H4 (cell line): ENCODE data around the gene ECT2. TPM values are rescaled to one million over a fixed set of nuclear protein-coding genes. Genes with fewer than 3 reads are reported as not detected.
A peak's percentile ranks its signal among the peaks of the same experiment; 100 is the strongest.
"Not testable (repeated sequence)": the region's sequence is repeated elsewhere in the genome, so short reads cannot be mapped to it uniquely, and the experiment has no call there.

Experiments used
- DNase-seq: peaks from one replicate; pipeline ENCODE4 v3.0.0-alpha.2; 2015; ENCODE audit warnings: low spot score
- total RNA-seq: library from RNA; depleted of rRNA; stranded (reverse); fragments of >200 nt; shearing (Covaris generic); gene quantifications from 2 replicates; pipeline ENCODE4 v1.2.3, GENCODE V29; 2014; rRNA removed

The ECT2 gene, protein sequence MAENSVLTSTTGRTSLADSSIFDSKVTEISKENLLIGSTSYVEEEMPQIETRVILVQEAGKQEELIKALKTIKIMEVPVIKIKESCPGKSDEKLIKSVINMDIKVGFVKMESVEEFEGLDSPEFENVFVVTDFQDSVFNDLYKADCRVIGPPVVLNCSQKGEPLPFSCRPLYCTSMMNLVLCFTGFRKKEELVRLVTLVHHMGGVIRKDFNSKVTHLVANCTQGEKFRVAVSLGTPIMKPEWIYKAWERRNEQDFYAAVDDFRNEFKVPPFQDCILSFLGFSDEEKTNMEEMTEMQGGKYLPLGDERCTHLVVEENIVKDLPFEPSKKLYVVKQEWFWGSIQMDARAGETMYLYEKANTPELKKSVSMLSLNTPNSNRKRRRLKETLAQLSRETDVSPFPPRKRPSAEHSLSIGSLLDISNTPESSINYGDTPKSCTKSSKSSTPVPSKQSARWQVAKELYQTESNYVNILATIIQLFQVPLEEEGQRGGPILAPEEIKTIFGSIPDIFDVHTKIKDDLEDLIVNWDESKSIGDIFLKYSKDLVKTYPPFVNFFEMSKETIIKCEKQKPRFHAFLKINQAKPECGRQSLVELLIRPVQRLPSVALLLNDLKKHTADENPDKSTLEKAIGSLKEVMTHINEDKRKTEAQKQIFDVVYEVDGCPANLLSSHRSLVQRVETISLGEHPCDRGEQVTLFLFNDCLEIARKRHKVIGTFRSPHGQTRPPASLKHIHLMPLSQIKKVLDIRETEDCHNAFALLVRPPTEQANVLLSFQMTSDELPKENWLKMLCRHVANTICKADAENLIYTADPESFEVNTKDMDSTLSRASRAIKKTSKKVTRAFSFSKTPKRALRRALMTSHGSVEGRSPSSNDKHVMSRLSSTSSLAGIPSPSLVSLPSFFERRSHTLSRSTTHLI
- 61.4 and 82.3 TPM in 2 replicates for total RNA-seq

DNA sequence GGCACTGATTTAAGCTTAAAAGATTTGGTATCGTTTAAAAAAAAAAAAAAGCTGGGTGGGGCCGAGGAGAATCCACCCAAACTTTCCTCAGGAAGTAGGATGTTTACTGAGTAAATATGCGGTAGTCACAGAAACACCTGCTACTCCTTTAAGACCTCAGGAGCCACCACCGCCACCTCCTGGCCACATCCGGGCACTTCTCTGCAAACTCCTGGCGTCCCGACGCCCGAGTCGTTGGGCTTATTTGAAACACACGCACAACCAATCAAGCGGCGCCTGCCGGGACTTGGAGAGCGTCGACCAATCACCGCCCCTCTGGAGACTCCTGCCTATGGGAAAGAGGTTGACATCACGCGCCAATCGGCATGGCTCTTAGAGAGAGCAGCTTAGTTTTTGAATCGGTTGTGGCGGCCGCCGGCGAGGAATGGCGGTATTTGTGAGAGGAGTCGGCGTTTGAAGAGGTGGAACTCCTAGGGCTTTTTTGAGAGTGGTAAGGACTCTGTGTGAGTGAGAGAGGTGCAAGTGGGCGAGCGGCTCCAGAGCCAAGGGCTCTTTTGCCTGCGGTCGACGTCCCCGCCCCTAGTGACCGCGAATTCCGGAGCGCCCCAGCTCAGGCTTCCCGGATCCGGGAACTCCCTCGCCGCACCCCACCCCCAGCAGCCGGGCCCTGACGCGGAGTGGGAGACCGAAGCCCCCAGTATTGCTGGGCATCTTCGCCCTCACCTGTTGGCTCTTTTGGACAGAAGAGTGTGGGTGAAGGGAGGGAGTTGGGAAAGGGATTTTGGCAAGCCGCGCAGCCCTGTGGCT, at the start of gene ECT2:
ECT2 (plus strand) TSS at position 359 of the 807 bp plus-strand sequence. CDS start 3,805 bp downstream, outside the sequence.
- DNase-seq = peak; percentile 100

DNA sequence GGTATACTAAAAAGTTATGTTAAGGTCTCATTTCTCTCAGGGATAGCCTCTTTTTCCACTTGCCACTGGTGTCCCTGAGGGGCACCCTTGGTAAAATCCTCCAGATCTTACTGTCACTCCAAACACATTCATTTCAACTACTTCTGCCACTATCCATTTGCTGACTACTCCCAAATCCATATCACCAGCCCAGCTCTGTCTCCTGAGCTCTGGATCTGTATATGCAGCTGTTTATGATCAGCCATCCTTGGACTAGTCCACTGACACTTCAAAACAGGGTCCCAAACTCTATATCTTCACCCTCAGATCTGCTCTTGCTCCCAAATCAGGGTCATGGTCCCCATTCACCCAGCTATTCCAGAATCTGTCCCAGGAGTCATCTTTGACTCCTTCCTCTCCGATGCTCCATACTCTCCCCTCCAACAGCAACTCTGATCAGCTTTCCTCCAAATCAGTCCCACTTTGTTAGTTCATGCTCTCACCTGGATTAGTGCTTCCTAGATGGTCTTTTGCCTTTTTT, 49.5 kb upstream of the ECT2 start:
- no peak for DNase-seq

DNA sequence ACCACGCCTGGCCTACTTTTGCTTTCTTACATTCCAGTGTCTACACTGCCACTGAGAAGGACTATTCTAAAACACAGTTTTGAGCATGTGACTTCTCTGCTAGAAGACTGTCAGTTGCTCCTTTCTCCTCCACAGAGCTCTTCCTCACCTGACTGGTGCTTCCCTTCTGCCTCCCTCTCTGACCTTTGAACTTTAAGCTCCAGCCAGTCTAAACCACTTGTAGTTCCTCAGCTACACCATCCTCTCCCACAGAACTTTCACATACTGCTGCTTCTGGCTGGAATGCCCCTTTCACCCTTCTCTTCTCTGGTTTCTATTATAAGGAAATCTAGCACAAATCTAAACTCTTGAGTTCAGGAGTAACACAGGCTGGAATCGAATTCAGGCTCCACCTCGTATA, 48.8 kb upstream of the ECT2 start:
- no peak for DNase-seq

DNA sequence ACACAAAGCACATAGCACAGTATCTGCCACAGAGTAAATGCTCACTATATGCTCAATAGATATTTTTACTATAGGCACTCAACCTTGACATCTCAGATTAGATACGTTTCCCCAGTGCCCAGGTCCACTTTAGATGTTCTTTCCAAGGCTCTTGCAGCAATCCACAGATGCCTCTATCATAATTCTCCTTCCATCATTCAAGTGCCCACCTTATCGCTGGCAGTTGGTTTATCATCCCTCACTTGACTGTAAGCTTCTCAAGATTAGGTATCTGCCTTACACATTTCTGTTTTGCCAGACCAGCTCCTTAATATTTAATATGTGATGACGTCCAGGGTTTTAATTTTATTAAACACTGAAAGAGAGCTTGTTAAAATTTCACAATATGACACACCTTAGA, 48.3 kb upstream of the ECT2 start:
- no peak for DNase-seq

DNA sequence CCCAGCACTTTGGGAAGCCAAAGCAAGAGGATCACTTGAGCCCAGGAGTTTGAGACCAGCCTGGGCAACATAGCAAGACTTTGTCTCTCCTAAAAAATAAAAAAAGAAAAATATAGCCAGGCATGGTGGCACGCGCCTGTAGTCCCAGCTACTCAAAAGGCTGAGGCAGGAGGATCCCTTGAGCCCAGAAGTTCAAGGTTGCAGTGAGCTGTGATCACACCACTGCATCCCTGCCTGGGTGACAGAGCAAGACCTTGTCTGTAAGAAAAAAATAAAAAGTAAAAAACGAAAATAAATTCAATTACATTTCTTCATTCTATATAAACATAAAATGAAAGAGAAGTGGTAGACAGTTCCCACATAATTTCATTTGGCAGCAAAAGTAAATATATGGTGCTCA, 47.8 kb upstream of the ECT2 start:
- not testable (repeated sequence) for DNase-seq

DNA sequence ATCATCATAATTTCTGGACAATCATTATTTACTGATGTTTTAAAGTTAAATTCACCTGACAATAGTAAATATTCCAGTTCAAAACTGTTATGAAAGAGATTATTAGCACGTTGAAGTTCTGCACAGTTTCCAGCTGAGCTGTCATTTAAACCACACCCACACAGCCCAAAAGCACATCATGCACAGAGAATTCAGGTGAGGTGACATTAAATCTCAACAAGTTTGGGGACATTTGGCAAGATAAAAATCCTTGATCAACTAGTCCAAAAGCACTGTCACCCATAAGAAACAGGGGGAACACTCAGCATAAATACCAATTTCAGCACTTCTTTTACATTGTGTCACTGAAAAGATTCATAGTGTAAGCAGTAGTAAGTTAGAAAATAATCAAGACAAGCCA, 46.5 kb upstream of the ECT2 start:
- DNase-seq = no peak

DNA sequence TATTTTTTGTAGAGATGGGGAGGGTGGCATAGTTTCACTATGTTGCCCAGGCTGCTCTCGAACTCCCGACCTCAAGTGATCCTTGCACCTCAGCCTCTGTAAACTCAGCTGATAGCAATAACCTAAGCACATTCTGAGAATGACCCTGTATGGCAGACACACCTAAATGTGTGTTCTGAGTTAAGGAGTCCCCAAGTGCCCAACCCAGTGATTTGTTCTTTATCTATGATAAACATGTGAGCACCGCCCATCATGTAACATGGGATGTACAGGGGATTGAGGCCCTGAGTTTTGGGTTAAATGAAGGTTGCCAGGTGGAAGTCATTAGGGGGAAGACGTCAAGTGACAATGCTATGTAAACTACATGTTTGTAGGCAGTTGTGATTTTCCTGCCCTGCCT, 45.4 kb upstream of the ECT2 start:
- DNase-seq = no peak

DNA sequence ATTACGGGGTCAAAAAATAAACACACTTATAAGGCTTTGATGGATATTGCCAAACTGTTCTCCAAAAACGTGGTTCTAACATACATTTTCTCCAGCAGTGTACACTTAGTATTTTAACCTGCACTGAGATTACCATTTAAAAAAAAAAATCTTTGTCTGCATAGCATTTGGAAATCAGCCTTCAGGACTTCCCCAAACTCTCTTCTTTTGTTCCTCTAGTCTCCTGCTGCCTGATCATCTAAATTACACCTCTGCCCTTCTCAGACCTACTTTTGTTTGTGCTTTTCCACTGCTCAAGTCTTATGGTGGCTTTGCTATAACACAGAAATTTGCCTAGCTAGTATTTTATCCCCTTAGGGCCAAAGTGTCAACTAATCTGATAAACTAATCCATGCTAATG, 43.5 kb upstream of the ECT2 start:
- no peak for DNase-seq

DNA sequence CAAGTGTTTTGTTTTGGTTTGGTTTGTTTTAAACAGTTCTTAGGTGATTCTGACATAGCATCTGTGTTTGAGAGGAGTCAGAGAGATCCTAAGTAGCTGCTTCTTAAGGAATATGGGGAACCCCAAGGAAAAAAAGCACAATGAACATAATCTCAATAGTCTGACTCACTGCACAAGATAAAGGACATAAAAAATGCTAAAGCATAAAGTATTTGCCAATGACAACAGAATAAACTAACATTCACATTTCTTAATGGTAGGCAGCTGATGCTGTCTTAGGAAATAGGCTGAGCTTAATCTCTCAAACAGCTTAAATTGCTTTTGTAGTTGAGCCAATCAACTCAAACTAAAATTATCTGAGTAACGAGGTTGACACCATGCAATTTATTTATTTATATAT, 42.6 kb upstream of the ECT2 start:
- DNase-seq = no peak

DNA sequence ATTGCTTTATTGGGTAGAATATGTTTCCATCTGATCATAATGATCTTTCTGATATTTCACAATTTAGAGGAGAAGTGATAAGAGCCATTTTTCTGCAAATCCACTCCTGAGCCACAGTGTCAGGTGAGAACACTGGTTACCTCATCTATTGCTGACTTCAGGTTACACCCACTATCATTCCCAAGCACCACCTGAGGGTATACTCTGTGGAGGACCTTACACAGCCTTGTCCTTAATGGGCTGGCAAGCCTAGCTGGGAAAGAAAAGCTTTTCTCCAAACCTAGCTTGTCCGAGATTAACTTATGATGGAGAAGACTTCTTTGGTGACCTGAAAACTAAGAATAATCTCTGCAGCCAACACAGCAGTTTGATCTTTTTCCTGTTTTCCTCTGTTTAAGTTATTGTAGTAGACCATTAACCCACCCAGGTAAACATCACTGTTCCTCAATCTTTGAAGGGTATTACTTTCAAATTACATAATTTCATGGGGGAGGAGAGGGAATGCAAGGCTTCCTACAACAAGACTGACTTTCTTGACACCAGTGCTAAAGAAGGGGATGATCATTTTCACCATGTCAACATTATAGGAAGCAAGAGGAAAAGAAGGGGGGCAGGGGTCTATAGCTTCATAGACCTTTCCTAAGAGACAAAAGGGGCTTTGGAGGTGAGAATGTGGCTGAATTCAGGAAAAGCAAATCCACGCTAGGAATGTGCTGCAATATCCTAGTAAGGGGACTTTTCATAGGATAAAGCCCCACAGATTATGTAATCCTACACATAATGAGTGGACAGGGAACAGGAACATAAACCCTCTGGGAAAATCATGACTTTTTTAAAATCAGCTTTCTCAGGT, 41.4 kb upstream of the ECT2 start:
- no peak for DNase-seq

DNA sequence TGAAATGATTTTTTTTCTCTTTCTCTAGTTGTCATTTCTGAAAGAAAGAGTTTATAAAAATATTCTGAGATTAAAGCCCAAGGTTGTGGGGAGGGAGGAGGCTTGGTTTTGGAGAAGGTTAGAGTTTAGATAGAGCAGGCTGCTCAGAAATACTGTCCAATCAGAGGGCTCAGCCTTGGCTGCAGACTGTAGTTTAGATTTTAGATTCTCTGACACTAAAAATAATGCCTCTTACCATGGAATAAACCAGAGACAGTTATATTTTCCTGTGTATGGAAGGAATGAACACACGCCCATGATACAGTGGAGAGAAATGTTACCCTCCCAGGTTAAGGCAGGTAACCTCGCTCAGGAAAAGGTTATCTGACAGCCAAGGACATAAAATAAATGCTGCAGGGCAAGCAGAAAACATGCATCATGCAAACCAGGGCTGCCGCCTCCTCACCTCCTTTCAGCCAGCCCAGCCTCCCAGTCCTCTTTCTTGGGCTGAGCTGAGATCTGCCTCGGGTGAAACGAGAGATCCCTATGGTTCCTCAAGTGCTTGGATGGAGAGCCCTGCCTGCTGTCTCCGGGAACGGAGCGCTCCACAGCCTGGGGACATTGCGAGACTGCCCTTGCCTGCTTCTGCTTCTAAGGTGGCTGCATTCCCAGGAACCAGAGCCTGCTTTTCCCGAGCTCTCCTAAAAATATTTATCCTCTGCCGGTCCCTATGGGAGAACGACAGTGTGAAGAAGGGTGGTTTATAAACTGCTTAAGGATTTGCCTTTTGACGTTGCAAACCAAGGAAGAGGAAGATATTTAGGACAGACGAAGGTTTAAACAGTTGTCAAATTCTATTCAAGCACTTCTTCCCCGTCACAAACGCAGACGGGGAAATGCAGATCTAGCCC, 40.5 kb upstream of the ECT2 start:
- DNase-seq = no peak

DNA sequence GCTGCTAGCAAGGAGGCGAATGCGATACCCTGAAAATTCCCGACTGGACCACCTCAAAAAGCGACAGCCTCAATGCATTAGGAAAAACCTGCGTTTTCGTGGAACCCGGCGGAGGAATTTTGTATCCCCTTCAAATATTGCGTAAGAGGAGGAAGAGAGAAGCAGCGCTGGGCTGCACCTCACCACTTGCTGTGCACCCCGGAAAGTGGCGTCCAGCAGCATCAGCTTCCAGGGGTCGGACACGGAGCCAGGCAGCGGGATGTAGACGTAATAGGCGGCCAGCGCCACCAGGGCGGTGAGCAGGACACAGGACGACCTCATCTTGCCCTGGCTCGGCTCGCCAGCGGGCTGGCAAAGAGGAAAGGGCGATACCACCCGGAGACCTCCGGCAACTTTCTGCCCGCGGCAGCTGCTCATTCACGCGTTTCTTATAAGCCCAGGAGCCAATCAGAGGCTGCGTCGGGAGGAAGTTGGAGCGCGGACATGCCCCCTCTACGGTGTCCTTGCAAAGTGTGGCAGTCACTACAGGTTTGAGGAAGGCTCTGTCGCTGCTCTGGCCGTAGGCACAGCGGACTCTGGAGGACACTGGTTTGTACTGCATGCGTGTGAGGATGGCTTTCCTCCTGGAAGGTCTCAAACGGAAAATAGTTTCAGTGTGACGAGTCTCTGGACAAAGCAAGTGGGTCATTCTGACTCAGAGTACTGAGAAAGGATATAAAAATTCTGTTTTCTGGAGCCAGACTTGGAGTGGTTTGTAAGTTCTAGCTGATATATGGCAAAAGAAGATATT, 39.7 kb upstream of the ECT2 start, which contains the start of gene NCEH1:
NCEH1 (minus strand) TSS at position 404 of the 790 bp plus-strand sequence; CDS start at position 321, 83 bp downstream.
- DNase-seq = peak; percentile 99

DNA sequence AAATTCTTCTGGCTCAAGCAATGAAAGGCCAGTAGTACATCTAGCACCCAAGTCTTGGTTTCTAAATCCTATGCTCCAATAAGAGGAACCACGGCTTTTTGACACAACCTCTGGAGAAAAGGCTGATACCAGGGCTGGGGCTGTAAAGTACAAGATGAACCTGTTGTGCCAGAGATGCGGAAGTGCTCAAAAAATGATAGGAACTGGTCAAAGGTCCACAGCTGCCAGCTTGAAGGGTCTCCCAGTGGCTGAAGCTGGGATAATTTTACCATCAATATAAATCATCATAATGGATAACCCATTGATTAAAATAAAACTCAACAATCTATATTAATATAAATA, 39.1 kb upstream of the ECT2 start:
- DNase-seq = no peak

DNA sequence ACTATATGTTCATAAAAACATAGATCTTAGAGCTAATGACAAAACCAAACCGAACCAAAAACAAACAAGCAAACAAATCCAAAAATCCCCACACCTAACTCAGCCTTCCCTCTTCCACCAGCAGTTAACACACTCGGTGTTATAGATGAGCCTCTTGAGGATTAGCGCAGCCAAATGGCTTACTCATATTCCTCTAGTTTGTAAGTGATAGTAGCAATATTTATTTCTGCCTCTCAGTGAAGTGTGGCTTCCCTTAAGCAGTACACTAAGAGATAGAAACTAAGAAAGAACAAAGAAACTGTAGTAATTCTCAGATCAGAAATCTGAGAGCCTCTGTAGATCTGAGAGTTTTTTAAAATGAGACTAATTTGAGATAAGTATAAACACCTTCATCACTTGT, 37.2 kb upstream of the ECT2 start:
- DNase-seq = no peak

DNA sequence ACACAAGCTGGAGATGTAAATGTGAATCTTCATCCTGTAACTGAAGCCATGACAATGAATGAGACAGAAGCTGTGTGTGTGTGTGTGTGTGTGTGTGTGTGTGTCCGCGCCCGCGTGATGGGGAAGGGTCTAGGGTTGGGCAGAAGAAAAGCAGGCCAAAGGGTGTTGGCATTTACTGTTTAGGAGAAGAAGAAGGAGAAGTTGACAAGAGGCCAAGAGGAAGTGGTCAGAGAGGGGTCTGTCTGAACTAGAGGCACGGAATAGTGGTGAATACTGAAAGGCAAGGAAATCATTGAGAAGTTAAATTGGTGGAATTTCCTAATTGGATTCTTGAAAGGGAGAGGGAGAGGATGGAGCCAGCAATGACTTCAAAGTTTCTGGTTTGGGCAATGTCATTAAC, 34.0 kb upstream of the ECT2 start:
- DNase-seq = no peak

DNA sequence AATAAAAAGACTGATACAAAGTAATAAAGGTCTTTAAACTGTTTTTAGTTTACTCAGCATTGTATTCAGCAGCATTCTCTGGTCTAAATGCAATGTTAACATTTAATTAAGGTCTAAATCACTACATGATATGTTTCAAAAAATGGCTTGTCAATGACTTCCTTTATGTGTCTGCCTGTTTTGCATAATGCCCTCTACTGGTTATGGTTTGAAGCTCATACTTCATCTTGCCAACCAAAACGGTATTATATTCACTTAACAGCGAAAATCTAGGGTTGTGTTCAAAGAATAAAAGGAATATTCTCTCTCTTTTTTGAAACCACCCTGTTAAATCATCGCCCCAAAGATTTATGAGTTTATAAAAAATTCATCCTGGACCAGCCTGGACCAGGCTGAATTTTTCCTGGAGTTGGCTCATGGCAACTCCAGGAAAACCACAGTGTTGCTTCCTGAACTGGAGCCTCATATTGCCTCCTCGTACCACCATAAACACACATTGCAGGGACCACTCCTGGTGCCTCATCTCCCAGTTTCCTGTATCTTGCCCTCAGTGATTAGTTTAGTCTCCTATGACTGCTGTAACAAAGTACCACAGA, 32.9 kb upstream of the ECT2 start:
- DNase-seq = peak; percentile 36

DNA sequence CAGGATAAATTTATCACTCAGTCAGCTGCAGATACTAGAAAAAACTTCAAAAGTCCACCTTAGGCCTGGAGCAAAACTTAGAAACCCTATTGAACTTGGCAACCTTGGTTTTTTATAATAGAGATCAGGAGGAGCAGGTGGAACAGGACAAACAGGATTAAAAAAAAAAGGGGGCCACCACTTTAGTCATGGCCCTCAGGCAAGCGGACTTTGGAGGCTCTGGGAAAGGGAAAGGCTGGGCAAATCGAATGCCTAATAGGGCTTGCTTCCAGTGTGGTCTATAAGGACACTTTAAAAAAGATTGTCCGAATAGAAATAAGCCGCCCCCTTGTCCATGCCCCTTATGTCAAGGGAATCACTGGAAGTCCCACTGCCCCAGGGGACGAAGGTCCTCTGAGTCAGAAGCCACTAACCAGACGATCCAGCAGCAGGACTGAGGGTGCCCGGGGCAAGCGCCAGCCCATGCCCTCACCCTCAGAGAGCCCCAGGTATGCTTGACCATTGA, 27.9 kb upstream of the ECT2 start:
- not testable (repeated sequence) for DNase-seq

DNA sequence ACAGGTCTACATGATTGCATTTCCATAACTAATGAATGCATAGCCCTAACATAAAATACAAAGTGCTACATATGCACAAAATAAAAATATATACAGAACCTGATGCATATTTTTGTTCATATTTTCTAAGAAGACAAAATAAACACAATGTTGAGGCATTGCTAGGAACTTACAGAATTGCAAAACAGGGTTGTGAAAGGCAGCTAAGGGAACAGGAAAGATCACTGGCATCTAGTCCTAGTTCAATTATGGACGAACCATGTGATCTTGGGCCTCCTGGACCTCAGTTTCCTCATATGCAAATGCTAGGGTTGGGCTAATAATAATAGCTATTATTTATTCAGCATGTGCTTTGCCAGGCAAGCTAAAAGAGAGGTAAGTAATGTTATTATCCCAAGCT, 24.1 kb upstream of the ECT2 start:
- DNase-seq = no peak
